ENCODE data around the gene PKD1.

- TF ChIP-seq CTCF (IDR thresholded peaks at IDR 0.05) (no peak), POLR2A (IDR thresholded peaks at IDR 0.05) (no peak)
These were observed 52.3 kb downstream of the PKD1 start for GRCh38 chr16:2083409-2083808.

All from body of pancreas (tissue), 4 donors.